ENCODE data around the gene IL17C.

DNA sequence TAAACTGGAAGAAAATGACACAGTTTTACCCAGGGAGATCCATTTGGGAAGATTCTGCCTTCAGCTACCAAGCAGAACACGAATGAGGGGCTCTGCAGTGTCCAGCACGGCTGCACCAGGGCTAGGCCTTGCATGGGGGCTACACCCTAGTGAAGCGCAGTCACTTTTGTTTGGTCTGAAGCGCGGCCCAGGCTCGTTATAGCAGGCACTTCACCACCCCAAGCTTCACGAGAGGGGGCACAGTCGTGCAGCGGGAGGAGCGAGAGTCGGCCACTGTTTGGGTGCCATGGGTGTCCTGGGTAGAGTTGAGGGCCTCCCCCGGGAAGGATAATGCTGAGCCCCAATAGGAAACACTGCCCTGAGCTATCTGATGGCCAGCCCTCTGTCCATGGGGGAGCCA lies 21.6 kb upstream of the IL17C start:
- TF ChIP-seq CTCF (conservative IDR thresholded peaks at IDR 0.05; ENCODE audit: low read depth, low read length) (no peak), EZH2 (IDR thresholded peaks at IDR 0.05; ENCODE audit: low read length, unreplicated experiment) (no peak)
